SKM-1 treated with dmso at 0.1 percent for 144 hours (cell line): ENCODE results near the gene VPS37C.
"Not testable (repeated sequence)": the region's sequence is repeated elsewhere in the genome, so short reads cannot be mapped to it uniquely, and the experiment has no call there.

Experiments used
- DNase-seq: peaks from one replicate; lab custom pipeline; 2025; ENCODE audit not compliant: unreplicated experiment; lab: John Stamatoyannopoulos, UW

Gene VPS37C

GRCh38 chr11:61161190-61162091, at the start of gene VPS37C:
VPS37C (minus strand) TSS chr11:61161426; CDS start chr11:61138829, 22,597 bp downstream.
- peak; percentile 84 for DNase-seq

GRCh38 chr11:61210629-61211028, 49.4 kb upstream of the VPS37C start:
- DNase-seq: not testable (repeated sequence)

- not testable (repeated sequence) for DNase-seq
Measured at GRCh38 chr11:61207636-61208310, 46.5 kb upstream of the VPS37C start.

GRCh38 chr11:61204502-61205059, 43.4 kb upstream of the VPS37C start:
- not testable (repeated sequence) for DNase-seq

GRCh38 chr11:61203873-61204272, 42.6 kb upstream of the VPS37C start:
- DNase-seq: not testable (repeated sequence)

- not testable (repeated sequence) for DNase-seq
Measured at GRCh38 chr11:61202950-61203746, 41.9 kb upstream of the VPS37C start, which contains the start of gene PGA3. PGA3 (plus strand) TSS chr11:61203515; CDS start chr11:61203565, 50 bp downstream.

- DNase-seq: no peak
Measured at GRCh38 chr11:61201476-61201875, 40.2 kb upstream of the VPS37C start.

GRCh38 chr11:61198948-61199523, 37.8 kb upstream of the VPS37C start:
- DNase-seq: no peak

GRCh38 chr11:61198361-61198760, 37.1 kb upstream of the VPS37C start:
- no peak for DNase-seq

GRCh38 chr11:61195719-61196118, 34.5 kb upstream of the VPS37C start:
- DNase-seq: no peak

- DNase-seq: no peak
Measured at GRCh38 chr11:61194981-61195695, 33.9 kb upstream of the VPS37C start.

GRCh38 chr11:61194169-61194671, 33.0 kb upstream of the VPS37C start:
- DNase-seq: no peak

- DNase-seq: no peak
Measured at GRCh38 chr11:61193596-61193995, 32.4 kb upstream of the VPS37C start.

- DNase-seq: no peak
Measured at GRCh38 chr11:61189933-61190332, 28.7 kb upstream of the VPS37C start.

- peak; percentile 69 for DNase-seq
Measured at GRCh38 chr11:61187505-61188130, 26.4 kb upstream of the VPS37C start.

- DNase-seq: no peak
Measured at GRCh38 chr11:61186504-61186903, 25.3 kb upstream of the VPS37C start.

- DNase-seq: no peak
Measured at GRCh38 chr11:61183645-61184044, 22.4 kb upstream of the VPS37C start.

GRCh38 chr11:61181489-61181888, 20.3 kb upstream of the VPS37C start:
- DNase-seq: no peak

GRCh38 chr11:61180205-61180604, 19.0 kb upstream of the VPS37C start:
- DNase-seq: not testable (repeated sequence)
